ENCODE results near the gene CCM2L. TPM values are rescaled to one million over a fixed set of nuclear protein-coding genes. Genes with fewer than 3 reads are reported as not detected.

The CCM2L gene
- polyA plus RNA-seq, 1 donor (not counting 4 experiments of a cell fraction or from before 2014, with no cell fraction given): not detected

GRCh38 chr20:32050851-32051556 is 40.8 kb downstream of the CCM2L start:
- no peak overlapping the region for H3K27ac ChIP-seq (ENCODE audit: control insufficient read depth, insufficient read depth, low read length)
- no peaks in the 10 kb centered on the region for H3K79me2 ChIP-seq (ENCODE audit: control insufficient read depth, insufficient read depth, low read length)
- H3K4me1 ChIP-seq (ENCODE audit: control insufficient read depth, extremely low read depth, insufficient read depth, low read length): no peaks in the 10 kb centered on the region
- TF ChIP-seq EZH2 (IDR thresholded peaks at IDR 0.05; ENCODE audit: low read length): no peak
- no peak for TF ChIP-seq CTCF (optimal IDR thresholded peaks at IDR 0.05 in 1 of 3, IDR thresholded peaks at IDR 0.05 in 1 of 3, conservative IDR thresholded peaks at IDR 0.05 in 1 of 3; ENCODE audit: extremely low read depth in 1 of 3, insufficient read depth in 2 of 3, low read length in 3 of 3)
- no peaks in the 10 kb centered on the region for H4K20me1 ChIP-seq (ENCODE audit: control insufficient read depth, extremely low read depth, insufficient read depth, low read length)
- H2AFZ ChIP-seq (ENCODE audit: control insufficient read depth, low read length): no peak overlapping the region
- no peak for FAIRE-seq
- H3K4me2 ChIP-seq (ENCODE audit: control insufficient read depth, extremely low read depth, insufficient read depth, low read depth, low read length): no peak overlapping the region
- no peaks in the 10 kb centered on the region for H3K36me3 ChIP-seq (ENCODE audit: control insufficient read depth in 2 of 2, extremely low read depth in 1 of 2, insufficient read depth in 2 of 2, low read length in 2 of 2)
- H3K9me3 ChIP-seq (ENCODE audit: control insufficient read depth, low read depth, low read length): no peaks in the 10 kb centered on the region
- no peak overlapping the region for H3K9ac ChIP-seq (ENCODE audit: control insufficient read depth, extremely low read depth, insufficient read depth, low read length)
- no peak overlapping the region for H3K4me3 ChIP-seq (ENCODE audit: control insufficient read depth in 2 of 3, extremely low read depth in 1 of 3, insufficient read depth in 2 of 3, low read depth in 1 of 3, low read length in 3 of 3)
- dilution Hi-C loops (cut with MboI; ENCODE audit: extremely low pct_ligation_motif_present, low sequenced_read_pairs): no loop called here
- no peak for DNase-seq (ENCODE audit: low read depth, low spot score)
- no peaks in the 10 kb centered on the region for H3K9me1 ChIP-seq (ENCODE audit: control insufficient read depth, extremely low read depth, insufficient read depth, low read length)
- H3K27me3 ChIP-seq (ENCODE audit: control insufficient read depth, extremely low read depth, insufficient read depth, low read length): peaks cover 40% of the 10 kb centered on the region

GRCh38 chr20:32051720-32052089 is 41.5 kb downstream of the CCM2L start:
- no peak for FAIRE-seq
- H3K4me1 ChIP-seq (ENCODE audit: control insufficient read depth, extremely low read depth, insufficient read depth, low read length): no peaks in the 10 kb centered on the region
- no peak for TF ChIP-seq CTCF (optimal IDR thresholded peaks at IDR 0.05 in 1 of 3, IDR thresholded peaks at IDR 0.05 in 1 of 3, conservative IDR thresholded peaks at IDR 0.05 in 1 of 3; ENCODE audit: extremely low read depth in 1 of 3, insufficient read depth in 2 of 3, low read length in 3 of 3)
- TF ChIP-seq EZH2 (IDR thresholded peaks at IDR 0.05; ENCODE audit: low read length): peak; percentile 69
- no peaks in the 10 kb centered on the region for H3K9me3 ChIP-seq (ENCODE audit: control insufficient read depth, low read depth, low read length)
- dilution Hi-C loops (cut with MboI; ENCODE audit: extremely low pct_ligation_motif_present, low sequenced_read_pairs): no loop called here
- H3K4me2 ChIP-seq (ENCODE audit: control insufficient read depth, extremely low read depth, insufficient read depth, low read depth, low read length): no peak overlapping the region
- H3K9ac ChIP-seq (ENCODE audit: control insufficient read depth, extremely low read depth, insufficient read depth, low read length): no peak overlapping the region
- H3K27ac ChIP-seq (ENCODE audit: control insufficient read depth, insufficient read depth, low read length): no peak overlapping the region
- no peaks in the 10 kb centered on the region for H3K36me3 ChIP-seq (ENCODE audit: control insufficient read depth in 2 of 2, extremely low read depth in 1 of 2, insufficient read depth in 2 of 2, low read length in 2 of 2)
- no peak for DNase-seq (ENCODE audit: low read depth, low spot score)
- H2AFZ ChIP-seq (ENCODE audit: control insufficient read depth, low read length): no peak overlapping the region
- no peak overlapping the region for H3K4me3 ChIP-seq (ENCODE audit: control insufficient read depth in 2 of 3, extremely low read depth in 1 of 3, insufficient read depth in 2 of 3, low read depth in 1 of 3, low read length in 3 of 3)
- H3K79me2 ChIP-seq (ENCODE audit: control insufficient read depth, insufficient read depth, low read length): no peaks in the 10 kb centered on the region
- no peaks in the 10 kb centered on the region for H3K9me1 ChIP-seq (ENCODE audit: control insufficient read depth, extremely low read depth, insufficient read depth, low read length)
- H4K20me1 ChIP-seq (ENCODE audit: control insufficient read depth, extremely low read depth, insufficient read depth, low read length): no peaks in the 10 kb centered on the region
- H3K27me3 ChIP-seq (ENCODE audit: control insufficient read depth, extremely low read depth, insufficient read depth, low read length): peaks cover 41% of the 10 kb centered on the region
